Sigmoid colon (tissue), 7 donors: ENCODE measurements around the gene AHI1. TPM values are rescaled to one million over a fixed set of nuclear protein-coding genes. Genes with fewer than 3 reads are reported as not detected.

Experiments used
- DNase-seq: peaks from one replicate; pipeline ENCODE4 v3.0.0-alpha.2; 2019
- H3K27ac ChIP-seq, 4 donors: fragments of 200-600 bp; sonication (generic); one replicate each; pipeline ENCODE4 v1.5.1; 2016 to 2019; ENCODE audit warnings: mild to moderate bottlenecking in 1 of 4
- H3K27me3 ChIP-seq, 3 donors: fragments of 200-600 bp; sonication (generic); one replicate each; pipeline ENCODE4 v1.5.1; 2019; ENCODE audit warnings: mild to moderate bottlenecking in 1 of 3
- H3K36me3 ChIP-seq, 4 donors: fragments of 200-600 bp; sonication (generic); one replicate each; pipeline ENCODE4 v1.5.1; 2016 to 2019
- H3K4me1 ChIP-seq, 4 donors: fragments of 200-600 bp; sonication (generic); one replicate each; pipeline ENCODE4 v1.5.1; 2017 to 2019
- H3K4me3 ChIP-seq, 4 donors: fragments of 200-600 bp; sonication (generic); one replicate each; pipeline ENCODE4 v1.5.1; 2017 to 2019; ENCODE audit warnings: mild to moderate bottlenecking in 2 of 4, moderate library complexity in 1 of 4
- H3K9me3 ChIP-seq, 4 donors: fragments of 200-600 bp in 3 of 4; sonication (generic) in 3 of 4; one replicate each; pipeline versions ENCODE4 v1.5.1 to v1.6.1; 2013 to 2019
- EP300 ChIP-seq, 4 donors: sonication (generic); formaldehyde crosslinking; IDR thresholded peaks; one replicate each; pipeline ENCODE4 v1.6.1; 2017; ENCODE audit warnings: antibody characterized with exemption in 4 of 4
- POLR2A ChIP-seq, 2 donors: fragments of 450-650 bp; IDR thresholded peaks; one replicate each; pipeline ENCODE4 v1.6.1; 2016; ENCODE audit warnings: antibody characterized with exemption in 2 of 2, mild to moderate bottlenecking in 2 of 2, moderate library complexity in 2 of 2
- POLR2AphosphoS5 ChIP-seq, 4 donors: sonication (generic); formaldehyde crosslinking; IDR thresholded peaks; one replicate each; pipeline ENCODE4 v1.6.1; 2017; ENCODE audit warnings: antibody characterized with exemption in 4 of 4
- WGBS, 2 donors: extraction: QIAGEN DNeasy Blood & Tissue Kit; methylation state at CpG; one replicate each; pipeline ENCODE4 v1.1.7; 2013; 5-methylcytosine and 5-hydroxymethylcytosine counted together
- intact Hi-C: fragments of 100-400 bp; cut with DNase I; formaldehyde crosslinking; loops from one replicate; pipeline ENCODE4 v1.15.1; 2023
- polyA plus RNA-seq, 3 donors: library from polyadenylated mRNA; stranded (reverse); fragments of 200-250 nt; gene quantifications; one replicate each; pipeline ENCODE4 v1.2.3, GENCODE V29; 2013
- total RNA-seq, 4 donors: library from RNA; depleted of rRNA; stranded (reverse); fragments of >200 nt; gene quantifications; one replicate each; pipeline ENCODE4 v1.1.0, GENCODE V29; 2016
- TF ChIP-seq, protein P1 (sequence below), 4 experiments: fragments of 450-650 bp in 3 of 4; fragments of 200-600 bp in 1 of 4; IDR thresholded peaks; one replicate each; pipeline ENCODE4 v1.5.1; 2016 to 2019; ENCODE audit warnings: antibody characterized with exemption in 4 of 4, mild to moderate bottlenecking in 3 of 4, moderate library complexity in 2 of 4
- donor health status: healthy with polysubstance abuse.
- donor health status: Bipolar disorder and iron deficiency.
- donor health status: healthy.

The AHI1 gene
- total and polyA plus RNA-seq, 7 donors: 4.2 to 47.1 (median 25.8) TPM

DNA sequence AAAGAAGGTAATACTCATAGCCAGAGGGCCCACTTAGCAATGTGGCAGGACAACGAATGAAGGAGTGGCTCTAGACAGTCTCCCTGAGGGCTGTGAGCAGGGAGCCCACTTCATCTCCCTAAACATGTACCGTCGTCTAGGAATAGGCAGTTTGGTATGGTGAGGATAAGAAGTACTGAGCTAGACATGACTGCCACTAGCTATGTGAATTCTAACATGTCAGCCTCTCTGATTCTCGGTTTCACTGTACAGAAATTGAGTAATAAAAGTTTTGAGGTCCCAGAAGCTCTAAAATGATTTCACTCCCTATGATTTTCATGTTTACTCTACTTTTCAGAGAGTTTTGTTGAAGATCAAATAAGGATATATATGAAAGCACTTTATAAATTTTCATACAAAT, 107.1 kb downstream of the AHI1 start:
- no peaks in the 10 kb centered on the region for H3K9me3 ChIP-seq
- intact Hi-C loops: no loop called here
- WGBS, 2 donors: 96% methylated on average over 4 of the region's 4 CpGs
- peaks cover 0 to 46% (median 2%) of the 10 kb centered on the region in 4 donors for H3K36me3 ChIP-seq
- H3K4me1 ChIP-seq: no peaks in the 10 kb centered on the region
- TF ChIP-seq POLR2A (IDR thresholded peaks at IDR 0.05) (no peak), POLR2AphosphoS5 (IDR thresholded peaks at IDR 0.05) (no peak)
- H3K4me3 ChIP-seq: no peak overlapping the region
- DNase-seq: no peak
- H3K27me3 ChIP-seq: no peaks in the 10 kb centered on the region
- H3K27ac ChIP-seq: no peak overlapping the region

DNA sequence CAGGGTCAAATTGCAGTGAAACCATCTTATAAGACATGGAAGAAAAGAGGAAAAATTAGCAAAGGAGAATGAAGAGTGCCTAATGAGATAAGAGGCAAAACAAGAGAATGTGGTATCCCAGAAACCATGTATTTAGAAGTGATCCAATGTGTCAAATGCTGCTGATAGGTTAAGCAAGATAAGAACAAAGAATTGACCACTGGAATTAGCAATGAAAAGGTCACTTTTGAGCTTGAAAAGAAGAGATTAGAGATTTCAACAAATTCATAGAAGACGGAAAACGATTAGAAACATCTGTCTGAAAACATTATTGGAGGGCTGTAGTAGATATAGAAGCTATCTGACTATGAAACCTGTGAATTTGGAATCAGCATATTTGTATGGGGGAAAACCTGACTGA, 112.2 kb downstream of the AHI1 start:
- Histone ChIP-seq H3K27ac (no peak overlapping the region), H3K9me3 (no peaks in the 10 kb centered on the region), H3K4me1 (no peaks in the 10 kb centered on the region), H3K4me3 (no peak overlapping the region), H3K36me3 (peaks cover 0 to 14% (median under 1%) of the 10 kb centered on the region in 4 donors), H3K27me3 (no peaks in the 10 kb centered on the region)
- WGBS, 2 donors: 92 to 96% methylated on average over 2 of the region's 2 CpGs
- intact Hi-C loops: no loop called here
- no peak for DNase-seq
- TF ChIP-seq, protein P1, sequence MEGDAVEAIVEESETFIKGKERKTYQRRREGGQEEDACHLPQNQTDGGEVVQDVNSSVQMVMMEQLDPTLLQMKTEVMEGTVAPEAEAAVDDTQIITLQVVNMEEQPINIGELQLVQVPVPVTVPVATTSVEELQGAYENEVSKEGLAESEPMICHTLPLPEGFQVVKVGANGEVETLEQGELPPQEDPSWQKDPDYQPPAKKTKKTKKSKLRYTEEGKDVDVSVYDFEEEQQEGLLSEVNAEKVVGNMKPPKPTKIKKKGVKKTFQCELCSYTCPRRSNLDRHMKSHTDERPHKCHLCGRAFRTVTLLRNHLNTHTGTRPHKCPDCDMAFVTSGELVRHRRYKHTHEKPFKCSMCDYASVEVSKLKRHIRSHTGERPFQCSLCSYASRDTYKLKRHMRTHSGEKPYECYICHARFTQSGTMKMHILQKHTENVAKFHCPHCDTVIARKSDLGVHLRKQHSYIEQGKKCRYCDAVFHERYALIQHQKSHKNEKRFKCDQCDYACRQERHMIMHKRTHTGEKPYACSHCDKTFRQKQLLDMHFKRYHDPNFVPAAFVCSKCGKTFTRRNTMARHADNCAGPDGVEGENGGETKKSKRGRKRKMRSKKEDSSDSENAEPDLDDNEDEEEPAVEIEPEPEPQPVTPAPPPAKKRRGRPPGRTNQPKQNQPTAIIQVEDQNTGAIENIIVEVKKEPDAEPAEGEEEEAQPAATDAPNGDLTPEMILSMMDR (IDR thresholded peaks at IDR 0.05): no peak
- no peak for TF ChIP-seq POLR2AphosphoS5 (IDR thresholded peaks at IDR 0.05)
- no peak for TF ChIP-seq POLR2A (IDR thresholded peaks at IDR 0.05)
- no peak for TF ChIP-seq EP300 (IDR thresholded peaks at IDR 0.05)

DNA sequence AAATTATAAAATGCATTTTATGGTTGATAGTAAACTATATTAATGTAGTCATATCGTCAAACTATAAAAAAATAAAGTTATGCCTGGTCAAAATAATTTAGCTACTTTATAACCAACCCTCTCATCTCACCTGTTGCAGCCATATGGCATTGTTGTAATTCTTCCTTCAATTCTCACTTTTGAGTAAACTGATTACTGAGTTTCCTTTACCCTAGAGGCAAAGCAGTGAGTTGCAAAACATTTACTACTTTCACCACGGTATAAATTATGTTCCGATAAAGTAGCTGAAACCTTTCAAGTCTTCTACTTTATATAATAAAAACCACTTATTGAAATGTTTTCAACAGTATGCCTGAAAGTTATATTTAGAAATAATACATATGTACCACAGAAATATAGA, 113.8 kb downstream of the AHI1 start:
- intact Hi-C loops: no loop called here
- H3K9me3 ChIP-seq: no peaks in the 10 kb centered on the region
- DNase-seq: no peak
- TF ChIP-seq EP300 (IDR thresholded peaks at IDR 0.05): no peak
- TF ChIP-seq POLR2A (IDR thresholded peaks at IDR 0.05): no peak
- TF ChIP-seq, protein P1 (IDR thresholded peaks at IDR 0.05): no peak
- TF ChIP-seq POLR2AphosphoS5 (IDR thresholded peaks at IDR 0.05): no peak
- no peaks in the 10 kb centered on the region for H3K4me1 ChIP-seq
- 68 to 82% methylated on average over 3 of the region's 3 CpGs for WGBS, 2 donors
- no peak overlapping the region for H3K27ac ChIP-seq
- no peaks in the 10 kb centered on the region for H3K27me3 ChIP-seq
- H3K4me3 ChIP-seq: no peak overlapping the region
- peaks cover 0 to 9% (median 0%) of the 10 kb centered on the region in 4 donors for H3K36me3 ChIP-seq

DNA sequence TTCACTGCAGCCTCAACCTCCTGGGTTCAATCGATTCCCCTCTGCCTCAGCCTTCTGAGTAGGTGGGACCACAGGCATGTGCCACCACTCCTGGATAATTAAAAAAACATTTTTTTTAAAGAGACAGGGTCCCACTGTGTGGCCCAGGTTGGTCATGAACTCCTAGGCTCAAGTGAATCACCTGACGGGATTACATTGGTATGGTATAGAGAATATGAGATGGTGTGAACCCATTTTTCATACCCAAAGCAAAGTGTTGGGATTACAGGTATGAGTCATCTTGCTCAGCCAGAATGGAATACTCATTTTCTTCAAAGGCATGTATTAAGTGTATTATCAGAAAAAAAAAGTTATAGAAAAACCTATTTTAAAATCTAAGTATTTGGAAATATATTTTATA, 114.2 kb downstream of the AHI1 start:
- Histone ChIP-seq H3K27ac (no peak overlapping the region), H3K9me3 (no peaks in the 10 kb centered on the region), H3K36me3 (peaks cover 0 to 9% (median 0%) of the 10 kb centered on the region in 4 donors), H3K4me3 (no peak overlapping the region), H3K27me3 (no peaks in the 10 kb centered on the region), H3K4me1 (no peaks in the 10 kb centered on the region)
- DNase-seq: no peak
- TF ChIP-seq EP300 (IDR thresholded peaks at IDR 0.05) (no peak), POLR2AphosphoS5 (IDR thresholded peaks at IDR 0.05) (no peak)
- TF ChIP-seq, protein P1 (IDR thresholded peaks at IDR 0.05): no peak
- 93 to 97% methylated on average over 2 of the region's 2 CpGs for WGBS, 2 donors
- intact Hi-C loops: no loop called here

DNA sequence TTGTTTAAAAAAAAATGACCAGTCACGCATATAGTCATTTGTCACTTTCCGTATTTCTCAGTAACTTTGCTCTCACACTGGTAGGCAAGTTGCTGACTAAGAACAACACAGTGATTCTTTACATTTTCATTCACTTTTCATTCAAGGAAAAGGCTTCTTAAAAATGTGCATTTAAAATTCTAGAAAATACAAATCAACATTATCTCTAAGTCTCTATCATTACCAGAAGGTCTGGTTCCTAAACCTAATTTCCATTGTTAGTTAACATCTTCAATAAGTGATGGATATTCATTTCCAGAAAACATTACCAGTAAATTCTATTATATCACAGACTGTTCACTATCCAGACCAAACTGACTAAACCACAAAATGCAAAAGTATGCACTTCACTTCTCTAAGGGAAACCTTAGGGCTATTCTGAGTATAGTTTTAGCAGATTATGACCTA, 115.3 kb downstream of the AHI1 start:
- Histone ChIP-seq H3K36me3 (peaks cover 0 to 2% (median 0%) of the 10 kb centered on the region in 4 donors), H3K4me1 (no peaks in the 10 kb centered on the region), H3K27me3 (no peaks in the 10 kb centered on the region), H3K9me3 (no peaks in the 10 kb centered on the region), H3K4me3 (no peak overlapping the region), H3K27ac (no peak overlapping the region)
- 48 to 66% methylated on average over 2 of the region's 2 CpGs for WGBS, 2 donors
- TF ChIP-seq POLR2AphosphoS5 (IDR thresholded peaks at IDR 0.05) (no peak), POLR2A (IDR thresholded peaks at IDR 0.05) (no peak), EP300 (IDR thresholded peaks at IDR 0.05) (no peak)
- TF ChIP-seq, protein P1 (IDR thresholded peaks at IDR 0.05): no peak
- no peak for DNase-seq
- intact Hi-C loops: no loop called here
